Ovary (tissue), 9 donors: Measurements from ENCODE around the gene ZMYND19. TPM values are rescaled to one million over a fixed set of nuclear protein-coding genes. Genes with fewer than 3 reads are reported as not detected.
A peak's percentile ranks its signal among the peaks of the same experiment; 100 is the strongest.

Experiments
- DNase-seq, 5 donors: peaks; one replicate each; pipeline ENCODE4 v3.0.0-alpha.2; 2019 to 2020
- H3K27ac ChIP-seq, 2 donors: fragments of 200-600 bp; one replicate each; pipeline versions ENCODE4 v1.5.1 to v1.8.0; 2019 to 2022
- H3K27me3 ChIP-seq: fragments of 200-600 bp; one replicate; pipeline ENCODE4 v1.8.0; 2022
- H3K36me3 ChIP-seq: fragments of 200-600 bp; sonication (generic); one replicate; pipeline ENCODE4 v1.5.1; 2019
- H3K4me1 ChIP-seq: one replicate; pipeline ENCODE4 v1.8.1; 2013; ENCODE audit warnings: mild to moderate bottlenecking, moderate library complexity; ENCODE audit not compliant: insufficient read depth
- H3K4me3 ChIP-seq: fragments of 200-600 bp; sonication (generic); one replicate; pipeline ENCODE4 v1.5.1; 2017
- H3K9me3 ChIP-seq, 2 donors: fragments of 200-600 bp in 1 of 2; sonication (generic) in 1 of 2; one replicate each; pipeline versions ENCODE4 v1.5.1 to v1.8.1; 2013 to 2019; ENCODE audit warnings: mild to moderate bottlenecking in 1 of 2, moderate library complexity in 1 of 2
- EP300 ChIP-seq: sonication (generic); formaldehyde crosslinking; IDR thresholded peaks from one replicate; pipeline ENCODE4 v1.6.1; 2017; ENCODE audit warnings: antibody characterized with exemption
- POLR2A ChIP-seq: fragments of 450-650 bp; IDR thresholded peaks from one replicate; pipeline ENCODE4 v1.6.1; 2017; ENCODE audit warnings: antibody characterized with exemption, mild to moderate bottlenecking, moderate library complexity
- WGBS, 3 donors: extraction: QIAGEN DNeasy Blood & Tissue Kit in 1 of 3; methylation state at CpG; one replicate each; pipeline versions ENCODE4 v1.1.5 to v1.1.7; 2013 to 2017; 5-methylcytosine and 5-hydroxymethylcytosine counted together
- intact Hi-C, 4 donors: fragments of 100-400 bp; cut with DNase I; formaldehyde crosslinking; loops; one replicate each; pipeline versions ENCODE4 v1.11.0 to v1.15.1; 2022 to 2023
- polyA plus RNA-seq, 2 donors: library from polyadenylated mRNA; stranded (reverse); fragments of 200-250 nt in 1 of 2; fragments of 350-450 nt in 1 of 2; fragmentation: Illumina TruSeq in 1 of 2; extraction: RNeasy Lipid Tissue Mini Kit (QIAGEN cat#74804) in 1 of 2; gene quantifications; one replicate each; pipeline ENCODE4 v1.2.3, GENCODE V29; 2013 to 2014
- total RNA-seq, 7 donors: library from RNA; depleted of rRNA in 2 of 7; stranded (reverse); fragments of >200 nt in 2 of 7; fragmentation: NEBNext Ultra II Directional in 3 of 7; extraction: Animal tissue kit (Norgen Biotek cat#: 25700) in 3 of 7; gene quantifications; one replicate each; pipeline versions ENCODE4 v1.1.0 to v1.2.4, GENCODE V29; 2016 to 2023
- TF ChIP-seq, protein P1 (sequence below), 3 donors: fragments of 450-650 bp in 2 of 3; fragments of 200-600 bp in 1 of 3; IDR thresholded peaks; one replicate each; pipeline versions ENCODE4 v1.5.1 to v1.8.0; 2016 to 2022; ENCODE audit warnings: antibody characterized with exemption in 3 of 3, mild to moderate bottlenecking in 1 of 3
- donor health status: DM: no; HTN: no; CAD: no; lungs with moderate emphysema.
- donor health status: DM: no; HTN: no; CAD: no.
- donor health status: Bipolar disorder and iron deficiency.
- donor health status: DM: yes; HTN: yes; CAD: no.
- donor health status: DM: no; HTN: no; CAD: no.
- donor health status: DM: yes; HTN: yes; CAD: no.

ZMYND19 gene
- total and polyA plus RNA-seq, 9 donors, result 5.1 to 22.9 (median 14.7) TPM

- peak overlapping the region; percentile 56 for H3K4me3 ChIP-seq
- WGBS, 3 donors, result 0 to 1% methylated on average over 39 to 61 of the region's 61 CpGs; no CpG with 5 or more reads in 1 of the 3 donors
- no peaks in the 10 kb centered on the region for H3K9me3 ChIP-seq
- intact Hi-C loops, result no loop called here
- DNase-seq, result no peak
- TF ChIP-seq POLR2A (no peak), EP300 (no peak)
- TF ChIP-seq, protein P1, sequence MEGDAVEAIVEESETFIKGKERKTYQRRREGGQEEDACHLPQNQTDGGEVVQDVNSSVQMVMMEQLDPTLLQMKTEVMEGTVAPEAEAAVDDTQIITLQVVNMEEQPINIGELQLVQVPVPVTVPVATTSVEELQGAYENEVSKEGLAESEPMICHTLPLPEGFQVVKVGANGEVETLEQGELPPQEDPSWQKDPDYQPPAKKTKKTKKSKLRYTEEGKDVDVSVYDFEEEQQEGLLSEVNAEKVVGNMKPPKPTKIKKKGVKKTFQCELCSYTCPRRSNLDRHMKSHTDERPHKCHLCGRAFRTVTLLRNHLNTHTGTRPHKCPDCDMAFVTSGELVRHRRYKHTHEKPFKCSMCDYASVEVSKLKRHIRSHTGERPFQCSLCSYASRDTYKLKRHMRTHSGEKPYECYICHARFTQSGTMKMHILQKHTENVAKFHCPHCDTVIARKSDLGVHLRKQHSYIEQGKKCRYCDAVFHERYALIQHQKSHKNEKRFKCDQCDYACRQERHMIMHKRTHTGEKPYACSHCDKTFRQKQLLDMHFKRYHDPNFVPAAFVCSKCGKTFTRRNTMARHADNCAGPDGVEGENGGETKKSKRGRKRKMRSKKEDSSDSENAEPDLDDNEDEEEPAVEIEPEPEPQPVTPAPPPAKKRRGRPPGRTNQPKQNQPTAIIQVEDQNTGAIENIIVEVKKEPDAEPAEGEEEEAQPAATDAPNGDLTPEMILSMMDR (IDR thresholded peaks at IDR 0.05), result no peak
- peaks cover 9% of the 10 kb centered on the region for H3K4me1 ChIP-seq
- H3K27me3 ChIP-seq, result no peaks in the 10 kb centered on the region
- no peak overlapping the region for H3K27ac ChIP-seq
- H3K36me3 ChIP-seq, result no peaks in the 10 kb centered on the region
Measured at GRCh38 chr9:137590123-137590468, 216 bp downstream of the ZMYND19 start.

DNA sequence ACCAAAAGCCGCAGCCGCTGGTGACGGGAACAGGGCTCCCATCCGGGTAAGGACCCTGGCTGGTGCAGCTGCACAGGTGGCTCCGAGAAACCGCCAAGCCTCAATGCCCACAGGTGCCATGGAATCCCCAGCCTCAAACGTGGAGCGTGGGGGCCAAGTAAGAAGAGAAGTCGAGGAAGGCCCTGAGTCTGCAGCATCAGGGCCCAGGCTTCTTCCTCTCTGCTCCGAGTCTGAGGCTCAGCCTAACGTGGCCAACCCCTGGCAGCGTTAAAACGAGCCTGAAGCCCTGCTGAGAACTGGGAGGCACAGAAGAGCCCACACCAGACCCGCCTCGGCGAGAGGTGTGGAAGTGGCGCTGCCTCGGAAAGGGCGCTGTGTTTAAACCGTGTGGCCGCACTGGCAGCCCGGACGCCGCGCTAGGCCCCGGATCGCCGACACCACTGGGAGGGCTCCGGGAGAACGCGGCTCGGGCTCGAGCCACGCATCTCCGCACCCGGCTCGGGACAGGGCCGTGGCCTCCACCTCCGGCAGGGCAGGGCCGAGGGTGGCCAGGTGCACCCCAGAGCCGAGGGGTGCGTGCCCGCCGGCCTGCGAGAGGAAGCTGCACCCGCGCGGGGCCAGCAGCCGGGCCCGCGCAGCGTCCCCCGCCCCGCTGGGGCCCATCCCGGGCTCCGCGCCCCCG lies 730 bp downstream of the ZMYND19 start:
- no peak overlapping the region for H3K27ac ChIP-seq
- no peak for DNase-seq
- intact Hi-C loops, result no loop called here
- H3K27me3 ChIP-seq, result no peaks in the 10 kb centered on the region
- H3K4me1 ChIP-seq, result peaks cover 9% of the 10 kb centered on the region
- no peaks in the 10 kb centered on the region for H3K9me3 ChIP-seq
- TF ChIP-seq POLR2A, result no peak
- TF ChIP-seq, protein P1 (IDR thresholded peaks at IDR 0.05), result no peak
- WGBS, 3 donors, result 4 to 17% (median 7%) methylated on average over 29 to 58 of the region's 58 CpGs
- no peaks in the 10 kb centered on the region for H3K36me3 ChIP-seq
- H3K4me3 ChIP-seq, result peak overlapping the region; percentile 56

DNA sequence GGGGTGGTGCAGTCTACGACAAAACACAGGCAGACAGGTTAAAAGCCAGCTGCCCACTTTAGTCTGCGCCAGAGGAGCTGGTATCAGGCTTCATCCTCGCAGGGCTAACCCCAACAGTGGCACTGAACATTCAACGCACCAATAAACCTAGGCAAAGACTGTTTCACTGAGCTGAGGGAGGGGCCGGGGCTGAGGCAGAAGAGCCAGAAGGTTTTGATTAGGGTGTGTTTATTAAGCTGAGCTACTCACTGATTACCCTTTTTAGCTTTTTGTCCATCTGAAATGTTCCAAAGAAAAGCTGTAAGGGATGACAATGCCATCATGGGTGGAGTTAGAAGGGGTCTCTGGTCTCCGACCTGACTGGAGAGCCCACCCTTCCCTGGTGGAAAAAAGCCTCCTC lies 1.4 kb downstream of the ZMYND19 start:
- H3K9me3 ChIP-seq, result no peaks in the 10 kb centered on the region
- intact Hi-C loops, result no loop called here
- no peak for DNase-seq
- no peak overlapping the region for H3K27ac ChIP-seq
- peaks cover 9% of the 10 kb centered on the region for H3K4me1 ChIP-seq
- H3K36me3 ChIP-seq, result no peaks in the 10 kb centered on the region
- TF ChIP-seq EP300, result no peak
- TF ChIP-seq, protein P1 (IDR thresholded peaks at IDR 0.05), result no peak
- TF ChIP-seq POLR2A, result no peak
- 77 to 83% (median 81%) methylated on average over 6 of the region's 6 CpGs for WGBS, 3 donors
- H3K4me3 ChIP-seq, result no peak overlapping the region
- H3K27me3 ChIP-seq, result no peaks in the 10 kb centered on the region

DNA sequence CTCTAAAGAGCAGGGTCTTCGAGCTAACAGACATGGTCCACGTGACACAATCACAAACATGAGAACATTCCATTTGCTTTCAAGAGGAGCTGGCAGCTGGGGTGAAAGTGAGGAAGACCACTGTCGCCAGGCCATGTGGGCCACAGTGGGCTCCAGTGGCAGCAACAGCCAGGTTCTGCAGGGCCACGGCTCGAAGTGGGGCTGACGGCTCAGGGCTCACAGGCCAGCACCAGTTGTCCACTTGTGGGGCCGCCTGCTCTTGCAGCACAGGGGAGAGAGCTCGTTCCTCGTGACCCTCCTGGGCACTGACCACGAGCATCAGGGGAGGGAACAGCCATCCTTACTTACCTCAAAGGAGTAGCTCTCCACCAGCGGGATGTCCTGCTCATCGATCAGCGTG lies 2.0 kb downstream of the ZMYND19 start:
- WGBS, 3 donors, result 79 to 85% (median 85%) methylated on average over 13 of the region's 13 CpGs
- Histone ChIP-seq H3K27ac (no peak overlapping the region), H3K27me3 (no peaks in the 10 kb centered on the region), H3K36me3 (no peaks in the 10 kb centered on the region), H3K4me1 (peaks cover 9% of the 10 kb centered on the region), H3K4me3 (no peak overlapping the region), H3K9me3 (no peaks in the 10 kb centered on the region)
- TF ChIP-seq, protein P1 (IDR thresholded peaks at IDR 0.05), result no peak
- TF ChIP-seq EP300, result no peak
- no peak for TF ChIP-seq POLR2A
- no peak for DNase-seq
- intact Hi-C loops, result no loop called here
